Erythroblast (primary cell): ENCODE measurements around the gene KLF5.
"Not testable (repeated sequence)": the region's sequence is repeated elsewhere in the genome, so short reads cannot be mapped to it uniquely, and the experiment has no call there.

Source experiments
- DNase-seq, 2 experiments: peaks; one replicate each; lab custom pipeline; 2025; lab: John Stamatoyannopoulos, UW
- GATA1 ChIP-seq: IDR thresholded peaks from 2 replicates; pipeline ENCODE4 v1.6.1; 2011; ENCODE audit warnings: low read depth, mild to moderate bottlenecking, control low read depth, low read length, moderate library complexity
- POLR2A ChIP-seq: IDR thresholded peaks from 2 replicates; pipeline ENCODE4 v1.6.1; 2011; ENCODE audit warnings: mild to moderate bottlenecking, low read length

The KLF5 gene

GRCh38 chr13:73088332-73088935 is 29.6 kb downstream of the KLF5 start:
- TF ChIP-seq POLR2A, result no peak
- TF ChIP-seq GATA1, result no peak
- DNase-seq, result no peak

GRCh38 chr13:73089213-73089612 is 30.4 kb downstream of the KLF5 start:
- DNase-seq, result no peak
- TF ChIP-seq POLR2A (no peak), GATA1 (no peak)

DNA sequence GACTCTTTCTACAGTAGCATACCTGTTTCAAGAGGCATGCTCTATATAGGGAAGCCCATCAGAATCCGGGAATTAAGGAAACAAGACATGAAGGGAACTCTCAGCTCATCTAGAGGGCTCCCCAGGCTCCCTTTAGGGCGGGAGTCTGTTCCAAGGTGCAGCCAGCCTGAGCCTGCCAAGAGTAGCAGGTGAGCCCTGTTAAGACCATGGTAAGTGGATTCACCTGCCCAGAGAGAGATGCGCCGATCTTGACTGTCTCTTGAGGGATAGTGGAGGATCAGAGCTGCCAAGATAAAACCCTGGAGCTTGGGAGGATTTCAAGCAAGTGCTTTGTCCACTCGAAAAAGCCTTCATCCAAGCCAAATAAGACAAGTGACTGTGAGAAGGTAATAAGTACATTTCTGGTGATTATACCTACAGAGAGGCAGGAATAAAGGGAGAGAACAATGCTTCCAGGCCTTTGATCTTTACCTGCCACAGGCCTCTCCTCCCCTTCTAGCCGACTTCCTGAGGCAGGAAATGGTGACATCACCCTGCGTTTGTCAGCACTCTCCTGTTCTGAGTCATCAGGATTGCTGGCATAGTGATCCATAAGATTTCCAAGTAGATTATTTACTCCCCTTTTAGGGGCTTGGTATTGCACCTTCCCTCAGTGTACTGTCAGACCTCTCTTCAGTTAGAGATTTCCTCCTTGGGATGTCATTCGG is 31.5 kb downstream of the KLF5 start:
- peak in 1 of 2 experiments; percentile 8 for DNase-seq
- no peak for TF ChIP-seq GATA1
- no peak for TF ChIP-seq POLR2A

- no peak for TF ChIP-seq POLR2A
- TF ChIP-seq GATA1, result no peak
- no peak for DNase-seq
Measured at GRCh38 chr13:73090823-73091187, 32.0 kb downstream of the KLF5 start.

DNA sequence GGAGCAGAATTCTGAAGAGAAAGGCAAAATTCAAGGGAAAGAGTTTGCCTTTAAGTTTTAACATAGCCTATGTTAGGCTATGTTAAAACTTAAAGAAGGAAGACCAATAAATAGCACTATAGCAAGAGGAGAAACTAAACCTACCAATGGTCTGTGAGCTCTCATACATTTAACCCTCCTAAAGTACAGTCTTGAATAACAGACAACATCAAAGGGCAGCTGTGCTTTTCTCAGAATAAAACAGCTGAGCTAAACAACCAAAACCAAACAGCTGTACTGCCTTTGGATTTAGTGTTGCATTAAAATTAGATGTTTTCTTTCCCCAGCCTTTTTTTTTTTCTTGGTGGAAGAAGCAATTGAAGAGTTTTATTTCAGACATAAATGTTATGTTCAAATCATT is 34.0 kb downstream of the KLF5 start:
- no peak for DNase-seq
- TF ChIP-seq GATA1, result no peak
- no peak for TF ChIP-seq POLR2A

- TF ChIP-seq GATA1, result no peak
- TF ChIP-seq POLR2A, result no peak
- DNase-seq, result no peak
Measured at GRCh38 chr13:73096173-73096572, 37.4 kb downstream of the KLF5 start.

DNA sequence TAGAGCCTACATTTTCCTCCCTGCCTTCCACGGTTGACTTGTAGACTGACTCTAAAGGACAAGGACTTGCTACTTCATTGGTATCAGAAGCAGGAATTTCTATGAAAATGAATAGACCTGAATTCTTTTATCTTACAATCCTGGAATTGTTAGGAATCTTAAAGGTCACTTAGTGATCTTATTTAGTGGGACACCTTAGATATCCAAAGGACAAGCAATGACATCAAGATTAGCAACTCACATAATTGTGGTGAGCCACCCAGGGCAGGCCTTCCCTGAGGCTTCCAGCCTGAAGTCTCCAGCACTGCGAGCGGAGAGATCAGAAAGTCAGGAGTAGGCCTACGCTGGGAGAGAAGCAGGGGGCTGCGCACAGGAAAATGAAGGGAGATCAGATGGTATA is 37.8 kb downstream of the KLF5 start:
- TF ChIP-seq POLR2A (no peak), GATA1 (no peak)
- DNase-seq, result no peak

- not testable (repeated sequence) for DNase-seq
Measured at GRCh38 chr13:73100781-73101180, 42.0 kb downstream of the KLF5 start.

GRCh38 chr13:73101351-73102007 is 42.7 kb downstream of the KLF5 start:
- DNase-seq, result no peak
- TF ChIP-seq GATA1 (no peak), POLR2A (no peak)

GRCh38 chr13:73103238-73103637 is 44.4 kb downstream of the KLF5 start:
- no peak for DNase-seq
- no peak for TF ChIP-seq GATA1
- TF ChIP-seq POLR2A, result no peak

- no peak for DNase-seq
- TF ChIP-seq POLR2A (no peak), GATA1 (no peak)
Measured at GRCh38 chr13:73106513-73107178, 47.8 kb downstream of the KLF5 start.

DNA sequence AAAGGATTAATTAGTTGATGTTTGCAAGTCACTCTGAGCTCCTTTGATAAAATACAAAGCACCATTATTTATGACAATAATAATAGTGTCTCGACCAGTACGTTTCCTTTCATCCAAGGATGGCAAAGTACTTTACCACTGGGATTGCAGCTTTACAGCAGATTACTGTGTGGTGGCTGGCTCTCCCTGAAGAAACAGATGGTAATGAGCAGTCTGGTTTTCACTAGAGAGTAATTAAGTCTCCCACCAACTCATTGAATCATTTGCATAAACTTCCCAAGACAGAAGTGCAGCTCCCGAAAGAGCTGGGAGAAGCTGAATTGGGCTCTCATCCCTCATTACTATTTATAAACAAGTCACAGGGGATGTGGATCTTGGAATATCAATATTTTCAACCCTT is 48.7 kb downstream of the KLF5 start:
- DNase-seq, result no peak
- TF ChIP-seq GATA1 (no peak), POLR2A (no peak)

GRCh38 chr13:73107970-73108369 is 49.2 kb downstream of the KLF5 start:
- TF ChIP-seq POLR2A, result no peak
- TF ChIP-seq GATA1, result no peak
- DNase-seq, result no peak

DNA sequence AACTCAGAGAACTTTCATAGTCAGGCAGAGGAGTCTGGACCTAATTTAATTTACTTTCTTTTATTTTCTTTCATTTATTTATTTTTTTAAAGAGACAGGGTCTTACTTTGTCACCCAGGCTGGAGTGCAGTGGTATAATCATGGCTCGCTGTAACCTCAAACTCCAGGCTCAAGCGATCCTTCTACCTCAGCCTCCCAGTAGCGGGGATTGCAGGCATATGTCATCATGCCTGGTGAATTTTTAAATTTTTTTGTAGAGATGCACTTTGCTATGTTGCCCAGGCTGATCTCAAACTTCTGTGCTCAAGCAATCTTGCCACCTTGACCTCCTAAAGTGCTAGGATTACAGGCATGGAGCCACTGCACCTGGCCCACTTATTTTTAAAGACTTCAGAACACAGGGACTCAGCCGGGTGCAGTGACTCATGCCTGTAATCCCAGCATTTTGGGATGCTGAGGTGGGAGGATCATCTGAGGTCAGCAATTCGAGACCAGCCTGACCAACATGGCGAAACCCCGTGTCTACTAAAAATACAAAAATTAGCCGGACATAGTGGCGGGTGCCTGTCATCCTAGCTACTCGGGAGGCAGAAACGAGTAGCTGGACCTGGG is 50.6 kb downstream of the KLF5 start:
- DNase-seq, result no peak
- no peak for TF ChIP-seq GATA1

GRCh38 chr13:73109969-73110368 is 51.2 kb downstream of the KLF5 start:
- DNase-seq, result no peak
- TF ChIP-seq GATA1, result no peak
- no peak for TF ChIP-seq POLR2A
